ENCODE results near the gene PHB1.

The PHB1 gene

GRCh38 chr17:49356320-49356719 lies 58.4 kb downstream of the PHB1 start:
- no peak for DNase-seq (ENCODE audit: low read depth in 2 of 3, low spot score in 1 of 3)

Measured in stimulated activated CD4-positive, alpha-beta T cell treated with anti-CD3 and anti-CD28 coated beads, Interleukin-12 subunit alpha, Interleukin-12 subunit beta, amount 100 ng/mL, for 48 hours (primary cell).